Mucosa of gallbladder (tissue), 1 donor: ENCODE results near the gene PLCB4. TPM values are rescaled to one million over a fixed set of nuclear protein-coding genes. Genes with fewer than 3 reads are reported as not detected.

Experiments used
- DNase-seq: peaks from one replicate; pipeline ENCODE4 v3.0.0-alpha.2; 2020; ENCODE audit warnings: low spot score
- total RNA-seq: library from RNA; stranded (reverse); gene quantifications from one replicate; pipeline ENCODE4 v1.2.1, GENCODE V29; 2021
- donor health status: DM: no; HTN: no; CAD: no.

PLCB4 gene
- total RNA-seq, 1 donor from 2014 or later = 27.2 TPM

- no peak for DNase-seq
Observed at GRCh38 chr20:9061434-9061833, 7.5 kb upstream of the PLCB4 start.

GRCh38 chr20:9062066-9062465 is 6.8 kb upstream of the PLCB4 start:
- no peak for DNase-seq

DNA sequence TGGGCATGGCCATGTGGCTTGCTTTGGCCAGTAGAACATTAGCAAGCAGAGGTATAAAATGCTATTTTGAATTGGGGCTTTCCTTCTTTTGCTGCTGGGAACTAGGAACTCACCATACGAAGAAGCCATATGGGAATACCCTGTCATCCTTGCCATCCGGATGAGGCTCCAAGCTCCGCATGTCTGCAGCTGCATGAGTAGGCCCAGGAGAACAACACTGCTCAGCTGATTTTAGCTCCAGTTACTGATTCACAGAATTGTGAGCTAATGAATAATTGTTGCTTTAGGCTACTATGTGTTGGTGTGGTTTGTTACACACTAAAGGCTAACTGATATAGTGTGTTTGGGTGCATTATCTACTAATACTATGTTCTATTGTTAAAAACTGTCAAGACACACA is 2.7 kb upstream of the PLCB4 start:
- DNase-seq = no peak

DNA sequence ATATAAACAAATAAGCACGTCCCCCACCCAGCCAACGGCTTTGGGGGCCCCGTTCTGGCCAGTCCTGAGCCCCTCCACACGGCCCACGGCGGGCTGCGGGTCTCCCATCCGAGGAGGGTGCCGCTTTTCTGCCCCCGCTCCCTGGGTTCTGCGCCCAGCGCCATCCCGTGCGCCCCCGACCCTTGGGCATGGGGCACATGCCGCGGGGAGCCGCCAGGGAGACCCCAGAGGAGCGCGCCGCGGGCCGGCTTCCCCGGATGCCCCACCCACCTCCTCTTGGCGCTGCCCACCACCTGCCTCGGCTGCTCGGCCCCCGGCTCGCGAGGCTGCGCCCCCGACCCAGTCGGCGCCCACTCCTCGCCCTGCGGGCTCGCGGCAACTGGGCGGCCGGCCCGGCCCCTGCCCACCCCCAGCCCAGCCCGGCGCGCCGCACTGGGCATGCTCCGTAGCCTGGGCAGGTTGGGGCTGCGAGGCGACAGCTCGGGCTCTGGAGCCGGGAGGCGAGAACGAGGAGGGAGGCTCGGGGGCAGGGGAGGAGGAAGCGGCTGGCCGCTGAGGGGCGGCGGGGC is 570 bp upstream of the PLCB4 start:
- DNase-seq = peak; percentile 16

GRCh38 chr20:9070304-9070703 is 1.4 kb downstream of the PLCB4 start:
- no peak for DNase-seq

- DNase-seq = no peak
Observed at GRCh38 chr20:9071976-9072726, 3.3 kb downstream of the PLCB4 start.

- DNase-seq = no peak
Observed at GRCh38 chr20:9072861-9073500, 4.1 kb downstream of the PLCB4 start.

DNA sequence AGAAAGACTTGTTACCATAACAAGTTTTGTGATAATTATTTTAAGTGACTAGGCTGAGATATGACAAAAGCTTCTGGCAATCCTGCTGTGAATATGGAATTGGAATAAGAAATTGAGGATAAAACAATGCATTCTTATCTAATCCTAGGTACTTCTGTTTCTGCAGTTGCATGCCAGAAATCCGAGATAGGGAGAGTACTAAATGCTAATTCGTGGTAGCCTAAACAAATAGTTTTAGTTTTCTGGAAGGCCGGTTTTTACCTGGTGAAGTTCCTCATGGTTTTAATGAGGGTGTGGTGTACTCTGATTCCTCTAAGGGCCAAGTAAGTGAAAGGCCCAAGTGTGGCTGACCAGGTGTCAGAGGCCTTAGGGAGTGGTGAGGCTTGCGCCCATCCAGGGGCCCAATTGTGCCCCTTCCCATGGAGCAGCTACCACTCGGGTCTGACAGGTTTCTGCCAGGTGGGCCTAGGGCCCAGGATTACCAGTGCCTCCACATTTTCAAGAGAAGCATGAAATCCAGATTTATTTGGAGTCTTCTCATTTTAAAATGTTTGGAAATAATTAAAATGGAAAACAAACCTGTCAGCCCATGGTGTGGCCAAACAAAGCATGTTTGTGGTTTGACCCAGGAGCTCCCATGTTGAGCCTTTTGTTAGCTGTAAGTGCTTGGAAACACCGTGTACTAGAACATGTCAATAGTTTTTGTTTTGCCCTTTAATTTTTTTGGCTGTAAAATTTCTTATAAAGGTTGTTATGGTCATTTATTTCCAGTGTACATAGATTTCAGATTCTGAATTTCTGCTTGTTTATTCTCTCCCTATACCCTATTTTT is 6.6 kb downstream of the PLCB4 start:
- no peak for DNase-seq

- no peak for DNase-seq
Observed at GRCh38 chr20:9076440-9076839, 7.6 kb downstream of the PLCB4 start.

GRCh38 chr20:9078826-9079731 is 10.2 kb downstream of the PLCB4 start:
- no peak for DNase-seq

- DNase-seq = no peak
Observed at GRCh38 chr20:9081423-9081966, 12.6 kb downstream of the PLCB4 start.

DNA sequence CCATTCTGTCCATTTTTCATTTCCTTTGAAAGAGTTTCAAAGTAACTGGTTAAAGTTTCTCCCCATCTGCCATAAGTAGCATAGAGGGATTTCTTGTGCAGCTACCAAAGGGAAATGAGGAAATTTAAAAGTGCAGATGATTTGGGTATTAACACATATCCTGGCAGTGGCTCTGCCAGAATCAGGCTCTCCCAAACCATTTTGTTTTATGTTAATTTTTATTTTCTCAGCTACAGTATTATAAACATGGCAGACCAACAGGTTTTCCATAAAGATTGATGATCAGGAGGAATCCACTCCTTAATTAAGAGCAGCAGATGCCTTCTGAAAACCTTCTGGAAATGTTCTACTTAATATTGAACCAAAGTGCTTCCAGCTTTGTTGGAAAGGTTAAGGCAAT is 13.9 kb downstream of the PLCB4 start:
- DNase-seq = no peak

- DNase-seq = no peak
Observed at GRCh38 chr20:9087531-9088217, 18.8 kb downstream of the PLCB4 start.

- no peak for DNase-seq
Observed at GRCh38 chr20:9088556-9088955, 19.7 kb downstream of the PLCB4 start.

GRCh38 chr20:9092113-9092512 is 23.2 kb downstream of the PLCB4 start:
- no peak for DNase-seq

DNA sequence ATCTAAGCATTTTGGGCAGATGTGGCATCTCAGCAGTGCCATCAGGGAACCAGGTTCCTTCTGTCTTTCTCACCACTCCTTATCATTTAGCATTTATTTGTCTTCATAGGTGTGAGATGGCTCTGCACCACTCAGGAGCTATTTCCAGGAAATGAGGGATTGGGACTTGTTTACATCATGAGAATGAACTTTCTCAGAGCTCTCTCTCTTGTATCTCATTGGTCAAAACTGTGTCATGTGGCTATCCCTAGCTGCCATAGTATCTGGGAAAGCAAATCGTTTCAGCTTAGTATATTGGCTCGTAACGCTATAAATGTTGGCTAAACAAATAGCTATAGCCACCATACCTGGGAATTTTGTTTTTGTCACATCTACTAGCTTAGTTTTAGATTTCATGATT is 23.8 kb downstream of the PLCB4 start:
- DNase-seq = no peak

DNA sequence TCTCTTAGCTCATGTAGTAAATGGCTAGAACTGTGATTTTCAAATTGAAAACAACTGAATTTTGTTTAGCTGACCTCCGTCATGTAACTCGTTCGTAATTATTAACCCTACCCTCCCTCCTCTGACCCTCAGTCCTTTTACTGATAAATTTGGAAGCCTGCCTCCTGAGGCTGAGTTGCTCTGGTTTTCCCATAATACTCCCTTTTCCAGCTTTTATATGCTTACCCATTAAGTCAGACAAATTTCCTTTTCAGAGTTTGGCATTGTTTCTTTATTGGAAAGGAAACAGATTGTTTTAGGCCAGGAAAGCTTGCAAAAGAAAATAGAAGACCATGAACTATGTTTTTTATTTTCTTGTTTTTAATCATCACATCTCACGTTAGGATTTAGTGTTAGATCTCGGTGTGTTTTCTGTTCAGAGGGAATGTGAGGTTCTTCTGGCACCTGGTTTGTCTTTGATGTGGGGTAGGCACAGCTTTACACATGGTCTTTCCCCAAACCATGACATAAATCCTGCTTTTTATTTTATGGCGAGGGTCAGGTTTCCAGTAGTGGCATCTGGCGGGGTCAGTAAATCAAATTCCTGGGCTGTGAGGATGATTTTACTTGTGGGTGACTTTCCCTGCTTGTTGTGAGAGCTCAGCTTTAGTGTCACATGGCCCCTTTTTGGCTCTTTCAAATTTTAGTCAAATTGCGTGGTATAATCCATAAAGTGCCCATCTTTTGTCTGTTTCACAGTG is 24.5 kb downstream of the PLCB4 start:
- no peak for DNase-seq

GRCh38 chr20:9099372-9099771 is 30.5 kb downstream of the PLCB4 start:
- DNase-seq = no peak

- no peak for DNase-seq
Observed at GRCh38 chr20:9100691-9101090, 31.8 kb downstream of the PLCB4 start.

GRCh38 chr20:9102456-9102855 is 33.6 kb downstream of the PLCB4 start:
- no peak for DNase-seq
